C4-2B (cell line): ENCODE data around the gene G3BP2.
"Not testable (repeated sequence)": the region's sequence is repeated elsewhere in the genome, so short reads cannot be mapped to it uniquely, and the experiment has no call there.

Experiments
- H3K27ac ChIP-seq: fragments of 450-650 bp; 2 replicates; pipeline ENCODE4 v1.5.1; 2017
- CTCF ChIP-seq: fragments of 450-650 bp; conservative IDR thresholded peaks from 2 replicates; pipeline ENCODE4 v1.5.1; 2017; ENCODE audit warnings: mild to moderate bottlenecking
- ZFX ChIP-seq: fragments of 450-650 bp; IDR thresholded peaks from 2 replicates; pipeline ENCODE4 v1.6.1; 2017

The G3BP2 gene

GRCh38 chr4:75679876-75680575, 6.8 kb upstream of the G3BP2 start:
- no peak overlapping the region for H3K27ac ChIP-seq
- no peak for TF ChIP-seq ZFX
- TF ChIP-seq CTCF = no peak

GRCh38 chr4:75678965-75679364, 5.8 kb upstream of the G3BP2 start:
- no peak overlapping the region for H3K27ac ChIP-seq
- TF ChIP-seq ZFX (no peak), CTCF (no peak)

- TF ChIP-seq CTCF (no peak), ZFX (no peak)
- no peak overlapping the region for H3K27ac ChIP-seq
These were observed 5.3 kb upstream of the G3BP2 start for GRCh38 chr4:75678473-75678872.

- H3K27ac ChIP-seq = peak overlapping the region; percentile 19; the same call in 1 of the 2 replicates
- TF ChIP-seq CTCF (no peak), ZFX (no peak)
These were observed 1.9 kb upstream of the G3BP2 start for GRCh38 chr4:75675004-75675531.

DNA sequence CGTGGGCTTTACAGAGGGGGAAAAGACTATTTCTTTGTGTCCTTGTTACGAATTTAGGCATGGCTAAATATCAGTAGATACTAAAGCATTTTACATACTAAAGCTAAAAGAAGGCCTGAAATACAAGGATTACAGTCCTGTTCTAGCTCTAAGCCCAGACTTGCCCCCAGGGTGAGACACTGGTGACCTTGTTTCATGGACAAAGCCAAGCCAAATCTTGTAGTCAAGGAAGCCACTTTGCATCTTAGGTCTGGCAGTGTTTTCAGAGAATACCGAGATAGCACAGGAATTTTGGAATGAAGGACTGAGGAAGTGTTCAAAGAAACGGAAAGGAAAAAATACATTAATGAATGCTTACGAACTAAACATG, 733 bp upstream of the G3BP2 start:
- H3K27ac ChIP-seq = peak overlapping the region; percentile 97
- TF ChIP-seq ZFX (no peak), CTCF (no peak)

- no peak for TF ChIP-seq ZFX
- H3K27ac ChIP-seq = peak overlapping the region; percentile 97
These were observed 667 bp downstream of the G3BP2 start for GRCh38 chr4:75672461-75673026.

- TF ChIP-seq ZFX = no peak
- H3K27ac ChIP-seq = peak overlapping the region; percentile 97
These were observed 1.3 kb downstream of the G3BP2 start for GRCh38 chr4:75671802-75672421.

DNA sequence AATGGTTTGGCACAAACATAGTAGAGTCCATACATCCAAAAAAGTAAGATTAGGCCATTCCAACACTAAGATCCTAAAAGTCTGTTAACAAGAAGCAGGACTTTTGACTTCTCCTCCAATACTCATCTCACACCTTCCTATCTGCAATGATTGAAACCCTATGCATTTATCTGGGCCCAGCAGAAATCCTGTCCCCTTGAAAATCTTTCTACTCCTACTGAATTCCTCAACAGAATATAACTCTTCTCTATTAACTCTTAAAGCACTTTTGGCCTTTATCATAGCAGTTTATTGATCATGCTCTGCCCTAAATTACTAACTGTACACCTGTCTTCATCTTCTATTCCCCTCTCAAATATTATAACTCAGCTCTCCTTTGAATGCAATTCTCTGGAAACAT, 4.6 kb downstream of the G3BP2 start:
- H3K27ac ChIP-seq = no peak overlapping the region
- TF ChIP-seq CTCF = no peak
- no peak for TF ChIP-seq ZFX

- H3K27ac ChIP-seq = not testable (repeated sequence)
These were observed 5.6 kb downstream of the G3BP2 start for GRCh38 chr4:75667636-75668035.
